Thoracic aorta (tissue), 2 donors: ENCODE data around the gene FAM120A. TPM values are rescaled to one million over a fixed set of nuclear protein-coding genes. Genes with fewer than 3 reads are reported as not detected.

Experiments used
- ATAC-seq: fragments of 150-250 bp; one replicate; pipeline ENCODE4 v1.8.0; 2017; ENCODE audit warnings: low read depth; ENCODE audit not compliant: insufficient number of reproducible peaks, low FRiP score
- DNase-seq: peaks from one replicate; pipeline ENCODE4 v3.0.0-alpha.2; 2020; ENCODE audit warnings: low spot score
- H3K27ac ChIP-seq, 2 donors: fragments of 200-600 bp; sonication (generic); 1 replicate in 1 of 2; 2 replicates in 1 of 2; pipeline ENCODE4 v1.5.1; 2016; ENCODE audit warnings: mild to moderate bottlenecking in 2 of 2, moderate library complexity in 2 of 2
- H3K27me3 ChIP-seq: fragments of 200-600 bp; sonication (generic); replicated peaks from 2 replicates; pipeline ENCODE4 v1.6.0; 2016; ENCODE audit warnings: mild to moderate bottlenecking; ENCODE audit not compliant: insufficient read depth
- H3K36me3 ChIP-seq: fragments of 200-600 bp; sonication (generic); one replicate; pipeline ENCODE4 v1.5.1; 2016
- H3K4me1 ChIP-seq, 2 donors: fragments of 200-600 bp; sonication (generic); 1 replicate in 1 of 2; 2 replicates in 1 of 2; pipeline versions ENCODE4 v1.5.1 to v1.6.0; 2016; ENCODE audit warnings: low read depth in 2 of 2, mild to moderate bottlenecking in 1 of 2; ENCODE audit not compliant: control insufficient read depth in 1 of 2
- H3K4me3 ChIP-seq: fragments of 200-600 bp; sonication (generic); 2 replicates; pipeline ENCODE4 v1.5.1; 2016; ENCODE audit warnings: mild to moderate bottlenecking
- H3K9me3 ChIP-seq: fragments of 200-600 bp; sonication (generic); 2 replicates; pipeline ENCODE4 v1.5.1; 2016
- total RNA-seq, 2 donors: library from RNA; depleted of rRNA; stranded (reverse); fragments of >200 nt; gene quantifications; one replicate each; pipeline versions ENCODE4 v1.1.0 to v1.2.3, GENCODE V29; 2016
- TF ChIP-seq, protein P1 (sequence below): fragments of 200-600 bp; sonication (generic); IDR thresholded peaks from one replicate; pipeline ENCODE4 v1.5.1; 2019; ENCODE audit warnings: antibody characterized with exemption

Gene FAM120A
- total RNA-seq, 2 donors from 2014 or later = 65.3 to 87.8 TPM

GRCh38 chr9:93599571-93600403 lies 148.3 kb downstream of the FAM120A start:
- Histone ChIP-seq H3K4me1 (peaks cover 8 to 30% of the 10 kb centered on the region in 2 donors), H3K27me3 (no peaks in the 10 kb centered on the region), H3K36me3 (no peaks in the 10 kb centered on the region), H3K4me3 (no peak overlapping the region), H3K27ac (no peak overlapping the region), H3K9me3 (no peaks in the 10 kb centered on the region)
- TF ChIP-seq, protein P1, sequence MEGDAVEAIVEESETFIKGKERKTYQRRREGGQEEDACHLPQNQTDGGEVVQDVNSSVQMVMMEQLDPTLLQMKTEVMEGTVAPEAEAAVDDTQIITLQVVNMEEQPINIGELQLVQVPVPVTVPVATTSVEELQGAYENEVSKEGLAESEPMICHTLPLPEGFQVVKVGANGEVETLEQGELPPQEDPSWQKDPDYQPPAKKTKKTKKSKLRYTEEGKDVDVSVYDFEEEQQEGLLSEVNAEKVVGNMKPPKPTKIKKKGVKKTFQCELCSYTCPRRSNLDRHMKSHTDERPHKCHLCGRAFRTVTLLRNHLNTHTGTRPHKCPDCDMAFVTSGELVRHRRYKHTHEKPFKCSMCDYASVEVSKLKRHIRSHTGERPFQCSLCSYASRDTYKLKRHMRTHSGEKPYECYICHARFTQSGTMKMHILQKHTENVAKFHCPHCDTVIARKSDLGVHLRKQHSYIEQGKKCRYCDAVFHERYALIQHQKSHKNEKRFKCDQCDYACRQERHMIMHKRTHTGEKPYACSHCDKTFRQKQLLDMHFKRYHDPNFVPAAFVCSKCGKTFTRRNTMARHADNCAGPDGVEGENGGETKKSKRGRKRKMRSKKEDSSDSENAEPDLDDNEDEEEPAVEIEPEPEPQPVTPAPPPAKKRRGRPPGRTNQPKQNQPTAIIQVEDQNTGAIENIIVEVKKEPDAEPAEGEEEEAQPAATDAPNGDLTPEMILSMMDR = no peak
- DNase-seq (no peak), ATAC-seq (no peak)

DNA sequence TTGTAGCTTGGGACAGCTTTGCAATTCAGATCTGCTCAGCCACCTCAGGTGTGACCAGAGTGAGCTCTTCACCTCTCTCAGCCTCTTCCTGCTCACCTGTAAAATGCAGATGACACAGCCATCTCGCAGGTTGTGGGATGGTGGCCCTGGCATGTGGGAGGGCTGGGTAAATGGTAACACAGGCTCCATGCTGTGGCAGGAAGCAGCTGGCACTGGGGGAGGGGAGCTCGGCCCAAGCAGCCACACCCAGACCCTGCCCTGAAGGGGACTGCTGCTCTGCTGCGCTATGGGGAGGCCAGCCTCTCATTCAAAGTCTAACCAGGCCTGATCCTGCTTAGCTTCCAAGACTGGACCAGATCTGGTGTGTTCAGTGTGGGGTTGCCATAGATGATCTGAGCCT lies 149.0 kb downstream of the FAM120A start:
- DNase-seq = no peak
- Histone ChIP-seq H3K36me3 (no peaks in the 10 kb centered on the region), H3K27ac (no peak overlapping the region), H3K27me3 (no peaks in the 10 kb centered on the region), H3K9me3 (no peaks in the 10 kb centered on the region), H3K4me1 (peaks cover 8 to 33% of the 10 kb centered on the region in 2 donors), H3K4me3 (no peak overlapping the region)
- TF ChIP-seq, protein P1 = no peak
- no peak for ATAC-seq

DNA sequence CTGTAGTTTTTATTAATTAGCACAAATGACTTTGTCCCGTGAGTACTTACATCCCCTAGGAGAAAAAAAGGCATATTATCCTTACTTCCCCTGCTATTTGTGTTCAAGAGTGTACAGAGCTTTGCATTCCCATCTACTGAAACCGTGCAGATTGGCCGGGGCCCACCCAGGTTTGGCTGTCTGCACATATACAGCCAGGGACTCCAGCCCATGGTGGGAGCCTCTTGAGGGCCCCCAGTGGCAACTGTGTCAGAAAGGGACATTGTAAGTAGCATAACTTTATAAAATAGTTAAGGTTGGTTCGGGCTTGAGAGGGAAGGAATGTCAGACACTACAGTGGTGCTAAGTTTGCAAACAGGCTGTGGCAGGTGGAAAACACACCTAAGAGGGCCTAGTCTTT lies 149.6 kb downstream of the FAM120A start:
- no peak for ATAC-seq
- H3K4me1 ChIP-seq = peaks cover 8 to 33% of the 10 kb centered on the region in 2 donors

GRCh38 chr9:93601666-93602065 lies 150.2 kb downstream of the FAM120A start:
- TF ChIP-seq, protein P1 = no peak
- H3K36me3 ChIP-seq = no peaks in the 10 kb centered on the region
- no peak for DNase-seq
- H3K9me3 ChIP-seq = no peaks in the 10 kb centered on the region
- no peak for ATAC-seq
- H3K4me3 ChIP-seq = no peak overlapping the region
- peaks cover 8 to 33% of the 10 kb centered on the region in 2 donors for H3K4me1 ChIP-seq
- H3K27ac ChIP-seq = no peak overlapping the region
- H3K27me3 ChIP-seq = no peaks in the 10 kb centered on the region

More for the DNA sequence above, 149.6 kb downstream of the FAM120A start:
- TF ChIP-seq, protein P1 = no peak
- Histone ChIP-seq H3K36me3 (no peaks in the 10 kb centered on the region), H3K27me3 (no peaks in the 10 kb centered on the region), H3K27ac (no peak overlapping the region), H3K9me3 (no peaks in the 10 kb centered on the region), H3K4me3 (no peak overlapping the region)
- DNase-seq = no peak

DNA sequence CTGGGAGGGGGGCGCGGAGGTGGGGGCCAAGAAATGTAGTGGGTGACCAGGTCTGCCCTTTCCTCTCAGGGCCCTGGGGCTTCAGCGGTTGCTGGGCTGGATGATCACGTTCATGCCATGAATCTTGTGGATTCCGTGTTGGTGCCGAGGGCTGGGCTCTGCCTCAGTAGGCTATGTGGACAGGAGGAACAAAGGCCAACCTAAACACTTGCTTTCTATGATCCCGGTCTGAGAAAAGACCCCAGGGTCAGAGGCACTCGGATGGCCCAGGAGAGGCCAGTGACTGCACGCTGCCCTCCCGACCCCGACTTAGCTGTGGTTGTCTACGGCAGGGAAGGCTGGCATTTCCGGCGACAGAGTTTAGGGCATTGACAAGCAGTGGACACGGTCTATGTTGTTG lies 151.5 kb downstream of the FAM120A start:
- DNase-seq (no peak), ATAC-seq (no peak)
- TF ChIP-seq, protein P1 = no peak
- Histone ChIP-seq H3K4me1 (peaks cover 8 to 33% of the 10 kb centered on the region in 2 donors), H3K9me3 (peaks cover 3% of the 10 kb centered on the region), H3K36me3 (no peaks in the 10 kb centered on the region), H3K27ac (no peak overlapping the region), H3K27me3 (no peaks in the 10 kb centered on the region), H3K4me3 (no peak overlapping the region)
